ENCODE measurements around the gene ATE1.
"Not testable (repeated sequence)": the region's sequence is repeated elsewhere in the genome, so short reads cannot be mapped to it uniquely, and the experiment has no call there.

Gene ATE1

DNA sequence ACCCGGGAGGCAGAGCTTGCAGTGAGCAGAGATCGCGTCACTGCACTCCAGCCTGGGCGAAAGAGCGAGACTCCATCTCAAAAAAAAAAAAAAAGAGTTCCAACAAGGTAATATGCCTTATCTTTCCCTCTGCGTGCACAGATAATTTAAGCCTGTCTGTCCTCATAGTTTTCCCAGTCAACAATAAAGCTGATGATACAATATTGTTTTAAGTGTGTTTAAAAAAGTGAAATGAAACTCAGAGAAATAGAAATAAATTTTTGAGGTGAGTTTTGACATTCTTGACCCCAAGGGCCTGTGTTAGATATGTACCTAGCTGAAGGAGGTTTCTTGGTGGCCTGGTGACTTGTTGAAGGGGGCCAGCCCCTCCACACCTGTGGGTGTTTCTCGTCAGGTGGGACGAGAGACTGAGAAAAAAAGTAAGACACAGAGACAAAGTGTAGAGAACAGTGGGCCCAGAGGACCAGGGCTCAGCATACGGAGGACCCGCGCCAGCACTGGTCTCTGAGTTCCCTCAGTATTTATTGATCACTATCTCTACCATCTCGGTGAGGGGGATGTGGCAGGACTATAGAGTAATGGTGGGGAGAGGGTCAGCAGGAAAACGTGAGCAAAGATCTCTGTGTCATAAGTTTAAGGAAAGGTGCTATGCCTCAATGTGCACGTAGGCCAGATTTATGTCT lies 1.9 kb upstream of the ATE1 start:
- DNase-seq = not testable (repeated sequence)

DNA sequence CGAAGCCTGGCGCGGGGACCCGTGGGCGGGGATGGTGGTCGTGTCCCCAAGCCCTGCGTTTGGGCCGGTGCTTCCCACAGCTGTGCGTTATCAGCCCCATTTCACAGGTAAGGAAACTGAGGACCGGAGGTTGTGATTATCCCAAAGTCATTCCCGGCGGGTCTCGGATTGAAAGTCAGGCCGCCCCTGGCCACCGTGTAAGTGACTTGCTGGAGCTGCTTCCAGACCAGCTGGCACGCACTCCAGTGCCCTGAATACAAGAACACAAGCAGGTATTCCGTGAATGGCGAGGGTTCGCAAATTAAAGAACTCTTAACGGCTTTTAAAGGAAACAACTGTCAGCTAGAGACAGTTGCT lies 675 bp upstream of the ATE1 start:
- no peak for DNase-seq

GRCh38 chr10:121927318-121927840 lies 452 bp downstream of the ATE1 start:
- no peak for DNase-seq

GRCh38 chr10:121926671-121927317 lies 1.0 kb downstream of the ATE1 start:
- no peak for DNase-seq

- DNase-seq = no peak
Observed at GRCh38 chr10:121926157-121926556, 1.7 kb downstream of the ATE1 start.

- no peak for DNase-seq
Observed at GRCh38 chr10:121921238-121921931, 6.4 kb downstream of the ATE1 start.

DNA sequence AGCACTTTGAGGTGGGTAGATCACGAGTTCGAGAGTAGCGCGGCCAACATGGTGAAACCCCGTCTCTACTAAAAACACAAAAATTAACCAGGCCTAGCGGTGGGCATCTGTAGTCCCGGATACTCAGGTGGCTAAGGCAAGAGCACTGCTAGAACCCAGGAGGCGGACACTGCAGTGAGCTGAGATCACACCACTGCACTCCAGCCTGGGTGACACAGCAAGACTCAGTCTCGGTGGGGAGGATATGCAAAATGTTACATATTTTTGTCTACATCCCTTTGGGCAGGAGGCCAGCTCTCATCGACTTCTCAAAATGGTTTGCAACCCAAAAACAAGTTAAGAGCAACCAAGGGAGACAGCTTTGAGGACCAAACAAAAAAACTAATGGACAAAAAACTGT lies 8.2 kb downstream of the ATE1 start:
- no peak for DNase-seq

- DNase-seq = not testable (repeated sequence)
Observed at GRCh38 chr10:121918800-121919199, 9.0 kb downstream of the ATE1 start.

DNA sequence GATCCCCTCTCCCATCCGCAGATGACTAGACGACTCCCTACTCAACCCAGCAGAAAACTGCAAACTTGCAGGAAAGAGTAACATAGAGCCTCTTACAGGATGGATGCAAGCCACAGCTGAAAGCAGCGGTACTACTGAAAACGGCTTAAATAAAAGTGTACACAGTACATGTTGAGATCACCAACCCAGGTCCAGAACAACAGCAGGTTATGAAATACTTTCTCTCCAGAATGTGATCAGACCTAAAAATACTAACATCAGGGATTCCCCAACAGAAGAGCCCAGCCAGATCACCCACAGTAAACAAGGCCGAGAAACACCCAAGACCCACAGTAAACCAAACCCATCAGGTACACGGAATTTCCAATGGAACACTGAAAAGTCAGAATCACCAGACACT lies 13.2 kb downstream of the ATE1 start:
- no peak for DNase-seq

- DNase-seq = no peak
Observed at GRCh38 chr10:121911421-121911697, 16.5 kb downstream of the ATE1 start.

DNA sequence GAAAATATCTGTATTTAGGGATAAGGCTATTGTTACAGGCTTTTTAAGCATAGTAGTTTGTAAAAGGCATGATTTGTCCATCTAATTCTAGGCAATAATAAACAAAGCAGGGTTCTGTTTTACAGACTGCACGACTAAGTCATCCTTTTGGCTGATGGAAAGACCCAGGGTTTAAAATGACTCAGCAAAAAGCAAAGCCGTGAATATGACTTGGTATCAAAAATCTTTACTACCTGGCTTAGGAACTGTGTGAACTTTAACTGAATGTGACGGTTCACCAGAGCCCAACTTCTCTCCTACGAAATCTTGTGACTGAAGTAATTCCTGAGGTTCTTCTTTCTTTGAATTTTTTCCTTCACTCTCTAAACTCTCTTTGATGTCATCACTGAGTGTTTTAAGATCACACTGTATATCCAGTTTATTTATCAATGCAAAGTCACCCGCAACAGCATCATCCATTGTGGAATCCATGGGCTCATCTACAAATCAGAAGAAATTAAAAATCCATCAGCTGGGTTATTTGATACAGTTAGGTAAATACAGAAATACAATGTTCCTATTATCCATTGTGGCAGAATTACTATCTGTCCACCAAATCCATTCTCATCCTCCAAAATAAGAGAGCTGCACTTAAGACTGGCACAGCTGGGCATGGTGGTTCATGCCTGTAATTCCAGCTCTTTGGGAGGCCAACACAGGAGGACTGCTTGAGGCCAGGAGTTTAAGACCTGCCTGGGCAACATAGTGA lies 17.0 kb downstream of the ATE1 start:
- DNase-seq = no peak

DNA sequence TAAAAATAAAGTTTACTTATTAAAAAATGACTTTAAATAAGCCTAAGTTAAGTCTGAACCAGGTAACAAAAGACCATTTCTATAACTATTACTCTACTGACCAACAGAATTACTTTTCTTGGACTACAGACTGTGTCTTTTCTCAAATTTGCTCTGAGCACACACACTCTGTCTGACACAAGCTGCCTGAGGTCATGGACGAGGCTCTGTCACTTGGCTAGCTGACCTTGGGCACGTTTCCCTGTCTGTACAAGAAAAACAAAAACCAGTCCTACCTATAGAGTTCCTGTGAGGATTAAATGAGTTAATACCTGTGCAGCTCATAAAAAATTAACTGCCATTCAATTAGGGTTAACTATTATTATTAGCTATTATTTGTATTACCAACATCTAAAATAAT lies 22.9 kb downstream of the ATE1 start:
- DNase-seq = no peak

GRCh38 chr10:121900443-121901174 lies 27.2 kb downstream of the ATE1 start:
- DNase-seq = no peak

DNA sequence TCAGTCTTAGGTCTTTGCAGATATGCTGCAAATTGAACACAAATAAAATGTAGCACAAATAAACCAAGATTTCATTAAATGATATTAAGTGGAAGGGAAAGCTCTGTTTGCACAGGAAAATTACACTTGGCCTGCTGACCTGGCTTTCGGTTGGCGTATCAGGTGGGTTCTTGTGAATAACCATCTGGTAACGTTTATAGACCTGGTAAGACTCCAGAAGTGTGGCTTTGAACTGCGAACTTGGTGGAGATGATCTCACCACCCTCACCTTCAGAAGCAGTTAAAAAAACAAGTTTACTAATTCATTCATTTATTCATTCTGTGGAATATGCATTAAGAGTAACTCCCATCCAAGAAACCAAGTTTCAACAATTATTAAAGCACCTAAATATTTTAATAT lies 28.1 kb downstream of the ATE1 start:
- no peak for DNase-seq

GRCh38 chr10:121891103-121891502 lies 36.7 kb downstream of the ATE1 start:
- no peak for DNase-seq

DNA sequence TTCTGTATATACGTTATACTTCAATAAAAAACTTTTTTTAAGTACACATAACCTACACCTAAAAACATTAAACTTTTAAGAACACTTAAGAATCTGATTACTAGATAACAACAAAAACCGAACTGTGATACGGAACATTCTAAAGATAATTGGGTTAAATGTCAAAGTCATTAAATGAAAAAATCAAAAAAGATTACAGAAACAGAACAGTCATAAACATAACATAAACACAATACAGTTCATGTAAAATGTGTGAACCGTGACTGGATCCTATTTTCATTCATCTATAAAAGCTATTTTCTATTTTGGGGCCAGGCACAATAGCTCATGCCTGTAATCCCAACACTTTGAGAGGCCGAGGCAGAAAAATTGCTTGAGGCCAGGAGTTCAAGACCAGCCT lies 38.6 kb downstream of the ATE1 start:
- no peak for DNase-seq

DNA sequence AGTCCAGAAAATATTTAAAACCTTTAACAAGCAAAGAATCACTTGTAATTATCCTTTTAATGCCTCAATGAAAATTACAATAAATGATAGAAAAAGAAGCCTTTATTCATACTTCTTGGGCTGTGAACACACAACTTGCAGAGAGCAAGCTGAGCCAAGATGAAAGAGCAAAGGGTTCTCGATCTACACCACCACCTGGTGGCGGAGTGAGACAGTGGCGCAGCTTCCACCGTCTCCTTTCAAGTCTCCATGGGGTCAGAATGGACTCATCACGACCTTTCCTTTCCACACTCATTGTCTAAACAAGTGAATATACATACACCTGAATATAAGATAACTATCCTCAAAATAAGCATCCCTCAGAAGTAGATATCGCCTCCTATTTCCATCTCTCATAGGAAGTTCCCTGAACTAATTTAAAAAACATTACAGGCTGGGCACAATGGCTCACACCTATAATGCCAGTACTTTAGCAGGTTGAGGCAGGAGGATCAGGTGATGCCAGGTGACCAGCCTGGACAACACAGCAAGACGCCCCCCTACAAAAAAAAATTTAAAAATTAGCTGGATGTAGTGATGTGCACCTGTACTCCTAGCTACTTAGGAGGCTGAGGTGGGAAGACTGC lies 40.7 kb downstream of the ATE1 start:
- peak; percentile 23 for DNase-seq

DNA sequence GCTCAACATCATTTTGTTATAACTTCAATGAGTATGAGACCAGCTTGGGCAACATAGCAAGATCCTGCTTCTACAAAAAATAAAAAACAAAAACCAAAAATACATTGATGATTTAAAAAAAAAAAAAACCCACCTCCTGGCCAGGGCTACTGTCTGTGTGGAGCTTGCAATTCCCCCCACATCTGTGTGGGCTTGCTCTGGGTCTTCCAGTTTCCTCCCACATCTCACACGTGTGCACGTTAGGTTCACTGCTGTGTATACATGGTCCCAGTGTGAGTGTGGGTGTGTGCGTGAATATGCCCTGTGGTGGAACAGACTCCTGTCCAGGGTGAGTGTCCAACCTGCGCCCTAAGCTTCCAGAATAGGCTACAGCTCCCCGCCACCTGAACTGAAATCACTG lies 41.6 kb downstream of the ATE1 start:
- no peak for DNase-seq

- no peak for DNase-seq
Observed at GRCh38 chr10:121880895-121881294, 46.9 kb downstream of the ATE1 start.

DNA sequence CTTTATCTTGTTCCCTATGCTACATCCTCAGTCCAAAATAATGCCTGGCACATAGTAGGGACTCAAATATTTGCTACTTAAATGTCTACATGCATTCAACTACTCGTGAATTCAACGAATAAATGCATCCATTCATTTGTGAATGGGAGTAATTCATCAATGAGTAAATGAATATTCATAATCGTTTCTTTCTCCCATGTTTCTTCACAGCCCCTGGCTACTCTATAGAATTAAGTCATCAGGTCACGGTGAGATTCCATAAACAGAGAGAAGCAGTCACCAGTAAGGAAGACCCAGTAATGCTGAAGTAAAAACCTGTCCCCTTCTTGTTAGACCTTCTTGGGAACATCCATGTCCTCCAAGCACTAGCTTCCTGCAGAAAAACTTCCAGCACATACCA lies 48.4 kb downstream of the ATE1 start:
- no peak for DNase-seq

DNA sequence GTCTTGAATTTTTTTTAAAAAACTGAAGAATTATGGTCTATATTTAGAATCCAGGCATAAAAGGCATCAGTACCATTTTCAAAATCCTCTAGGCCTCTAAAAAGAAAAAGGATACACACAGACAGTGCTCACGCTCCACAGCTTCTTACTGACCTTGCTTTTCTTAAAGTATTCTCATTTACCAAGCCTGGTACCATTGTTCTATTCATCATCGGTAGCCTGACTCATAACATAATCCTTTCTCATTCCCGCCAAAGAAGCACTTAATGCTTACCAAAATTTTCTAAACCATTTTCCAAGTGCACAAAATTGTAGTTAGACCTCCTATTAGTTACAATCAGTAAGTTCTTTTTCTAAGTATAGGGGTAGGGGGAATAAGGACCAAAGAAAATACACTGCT lies 54.6 kb downstream of the ATE1 start:
- no peak for DNase-seq

GRCh38 chr10:121870413-121870812 lies 57.4 kb downstream of the ATE1 start:
- DNase-seq = no peak

GRCh38 chr10:121865554-121865953 lies 62.3 kb downstream of the ATE1 start:
- no peak for DNase-seq
